AG09319 (cell line): ENCODE data around the gene NTRK1.

ENCODE experiments used
- DNase-seq: peaks from one replicate; pipeline ENCODE4 v3.0.0-alpha.2; 2010; ENCODE audit warnings: low read depth; ENCODE audit errors: extremely low read depth
- TF ChIP-seq, protein P1 (sequence below): IDR thresholded peaks from 2 replicates; pipeline ENCODE4 v1.5.1; 2011; ENCODE audit warnings: low read depth, mild to moderate bottlenecking, inconsistent platforms, low read length, moderate library complexity

The NTRK1 gene

DNA sequence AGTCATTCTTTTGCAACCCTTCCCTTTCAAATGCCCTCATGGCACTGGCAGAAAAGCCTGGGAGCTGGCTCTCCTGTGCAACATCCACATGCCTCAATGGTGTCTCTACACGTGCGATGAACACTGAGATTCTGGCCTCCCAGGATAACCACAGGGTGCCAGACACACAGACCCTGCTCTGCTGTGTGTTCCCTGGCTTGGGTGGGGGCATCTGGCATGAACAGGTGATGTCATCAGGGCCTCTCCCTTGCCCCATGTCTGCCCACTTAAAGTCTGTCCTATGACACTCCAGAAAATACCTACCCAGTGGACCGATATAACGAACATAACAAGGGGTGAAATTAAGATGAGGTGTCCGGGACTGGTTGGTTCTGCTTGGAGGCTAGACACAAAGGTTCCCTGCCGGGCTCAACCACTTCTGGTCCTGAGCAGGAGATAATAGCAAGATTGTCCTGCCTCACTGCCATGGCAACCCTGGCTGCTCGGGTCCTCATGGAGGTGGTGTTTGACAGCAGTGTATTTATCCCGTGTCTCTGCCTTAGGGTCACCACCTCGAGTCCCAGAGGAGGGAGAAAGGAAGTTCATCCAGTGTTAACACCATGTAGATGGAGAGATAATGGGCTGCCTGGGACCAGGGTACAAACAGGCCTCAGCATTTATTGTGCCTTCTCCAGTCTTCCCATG, 21.1 kb upstream of the NTRK1 start:
- no peak for DNase-seq
- TF ChIP-seq, protein P1, sequence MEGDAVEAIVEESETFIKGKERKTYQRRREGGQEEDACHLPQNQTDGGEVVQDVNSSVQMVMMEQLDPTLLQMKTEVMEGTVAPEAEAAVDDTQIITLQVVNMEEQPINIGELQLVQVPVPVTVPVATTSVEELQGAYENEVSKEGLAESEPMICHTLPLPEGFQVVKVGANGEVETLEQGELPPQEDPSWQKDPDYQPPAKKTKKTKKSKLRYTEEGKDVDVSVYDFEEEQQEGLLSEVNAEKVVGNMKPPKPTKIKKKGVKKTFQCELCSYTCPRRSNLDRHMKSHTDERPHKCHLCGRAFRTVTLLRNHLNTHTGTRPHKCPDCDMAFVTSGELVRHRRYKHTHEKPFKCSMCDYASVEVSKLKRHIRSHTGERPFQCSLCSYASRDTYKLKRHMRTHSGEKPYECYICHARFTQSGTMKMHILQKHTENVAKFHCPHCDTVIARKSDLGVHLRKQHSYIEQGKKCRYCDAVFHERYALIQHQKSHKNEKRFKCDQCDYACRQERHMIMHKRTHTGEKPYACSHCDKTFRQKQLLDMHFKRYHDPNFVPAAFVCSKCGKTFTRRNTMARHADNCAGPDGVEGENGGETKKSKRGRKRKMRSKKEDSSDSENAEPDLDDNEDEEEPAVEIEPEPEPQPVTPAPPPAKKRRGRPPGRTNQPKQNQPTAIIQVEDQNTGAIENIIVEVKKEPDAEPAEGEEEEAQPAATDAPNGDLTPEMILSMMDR: no peak

DNA sequence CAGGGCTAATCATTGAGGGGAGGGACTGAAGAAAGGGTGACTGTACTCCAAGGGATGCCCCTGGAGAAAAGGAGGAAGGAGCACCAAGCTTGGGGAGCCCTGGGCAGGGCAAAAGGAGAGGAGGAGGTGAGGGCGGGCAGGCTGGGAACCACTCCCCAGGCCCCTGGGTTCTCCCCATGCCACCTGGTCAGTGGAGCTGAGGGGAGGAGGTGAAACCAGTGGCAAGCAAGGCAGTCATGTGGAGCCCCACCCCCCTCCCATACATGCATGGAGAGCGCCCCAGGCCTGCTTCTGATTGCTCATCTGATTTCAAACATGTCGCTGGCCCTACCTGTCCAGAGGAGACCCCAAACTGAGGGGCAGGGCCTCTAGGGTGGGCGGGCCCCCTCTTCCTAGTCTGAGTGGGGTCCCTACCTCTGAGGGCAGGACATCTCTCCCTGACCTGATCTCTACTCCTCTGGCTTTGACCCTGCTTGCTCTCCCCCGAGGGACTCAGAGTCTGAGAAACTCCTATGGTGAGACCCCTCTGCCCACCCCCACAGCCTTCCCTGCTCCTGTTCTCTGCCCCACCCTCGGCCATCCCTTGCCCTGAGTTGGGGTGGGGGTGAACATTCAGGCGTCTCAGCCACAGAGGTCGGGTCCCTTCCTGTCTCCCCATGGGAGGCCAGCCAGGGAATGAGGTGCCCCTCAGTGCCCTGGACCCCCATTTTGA, 20.3 kb upstream of the NTRK1 start:
- no peak for DNase-seq
- TF ChIP-seq, protein P1: no peak

DNA sequence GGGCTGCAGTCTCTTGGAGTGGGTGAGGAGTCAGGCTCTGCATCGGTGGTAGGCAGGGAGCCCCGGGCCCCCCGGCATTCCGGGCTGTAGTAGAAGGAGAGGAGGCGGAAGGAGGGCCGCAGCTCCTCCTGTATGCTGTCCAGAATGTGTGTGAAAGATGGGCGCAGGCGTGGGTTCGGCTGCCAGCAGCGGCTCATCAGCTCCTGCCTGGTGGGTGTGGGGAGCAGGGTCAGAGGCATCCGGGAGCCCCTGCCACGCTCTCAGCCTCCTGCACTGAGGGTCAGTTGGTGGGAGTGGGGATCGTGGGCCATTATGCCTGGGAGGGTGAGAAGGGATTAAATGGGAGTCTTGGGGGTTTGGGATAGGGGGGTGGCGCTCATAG, 19.8 kb upstream of the NTRK1 start:
- TF ChIP-seq, protein P1: no peak
- DNase-seq: no peak

DNA sequence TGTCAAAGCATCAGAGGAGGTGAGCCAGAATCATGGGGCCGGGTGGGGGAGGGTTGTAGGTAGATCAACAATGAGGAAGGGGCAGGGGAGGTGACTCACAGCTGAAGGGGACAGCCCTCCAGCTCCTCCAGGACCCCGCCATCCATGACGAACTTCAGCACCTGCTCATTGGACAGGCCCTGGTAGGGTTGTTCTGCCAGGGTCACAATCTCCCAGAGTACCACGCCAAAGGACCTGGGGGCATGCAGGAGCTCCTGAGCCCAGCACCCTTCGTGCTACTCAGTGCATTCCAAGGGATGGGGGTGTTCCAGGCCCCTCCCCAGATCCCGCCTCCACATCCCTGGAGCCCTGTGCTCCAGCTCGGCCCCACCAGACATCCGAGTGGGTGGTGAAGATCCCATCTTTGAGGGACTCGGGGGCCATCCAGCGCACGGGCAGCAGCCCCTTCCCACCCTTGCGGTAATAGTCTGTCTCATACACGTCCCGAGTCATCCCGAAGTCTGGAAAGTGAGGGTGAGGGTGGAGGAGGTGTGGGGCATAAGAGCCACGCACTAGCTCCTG, 19.3 kb upstream of the NTRK1 start:
- DNase-seq: no peak
- TF ChIP-seq, protein P1: no peak

DNA sequence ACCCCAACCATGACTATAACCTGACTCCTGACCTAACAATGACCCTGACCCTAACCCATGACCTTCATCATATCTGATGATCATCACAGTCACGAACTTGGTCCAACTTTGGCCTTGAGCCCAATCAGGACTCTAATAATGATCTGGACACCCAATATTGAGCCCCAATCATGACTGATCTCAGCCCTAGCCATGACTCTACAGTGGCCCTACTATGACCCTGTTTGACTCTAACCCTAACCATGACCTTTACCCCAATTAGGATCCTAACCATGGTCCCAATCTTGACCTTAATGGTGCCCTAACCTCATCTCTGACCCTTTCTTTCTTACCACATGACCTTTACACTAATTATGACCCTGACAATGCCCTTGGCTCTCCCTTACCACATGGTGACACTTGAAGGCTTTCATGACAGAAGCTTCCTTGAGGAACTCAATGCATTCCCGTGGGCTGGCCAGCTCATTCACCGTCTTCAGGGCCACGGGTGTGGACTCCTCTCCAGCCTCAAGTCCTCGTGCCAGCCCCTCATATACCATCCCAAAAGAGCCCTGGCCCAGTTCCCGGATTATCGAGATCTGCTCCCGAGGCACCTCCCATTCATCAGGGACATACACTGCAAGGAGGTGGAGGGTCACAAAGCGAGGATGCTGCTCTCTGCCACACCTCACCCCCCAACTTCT, 17.9 kb upstream of the NTRK1 start:
- TF ChIP-seq, protein P1: no peak
- DNase-seq: no peak

DNA sequence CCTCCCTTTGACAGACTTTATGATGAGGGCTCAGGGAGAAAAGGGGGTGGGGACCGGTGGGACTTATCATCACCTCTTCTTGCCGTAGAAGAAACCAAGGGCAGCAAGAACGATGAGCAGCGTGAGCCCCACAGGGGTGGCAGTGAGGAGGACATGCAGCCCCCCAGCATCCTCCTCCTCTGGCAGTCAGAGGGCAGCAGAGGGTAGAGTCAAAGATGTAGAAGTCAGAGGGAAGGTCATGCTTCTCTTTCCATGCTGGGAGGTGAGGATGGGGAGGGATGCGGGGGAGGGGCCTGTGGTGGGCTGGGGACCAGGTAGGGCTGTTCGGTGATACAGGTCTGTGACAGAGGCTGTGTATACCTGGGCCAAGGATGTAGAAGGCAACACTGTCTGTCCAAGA, 16.6 kb upstream of the NTRK1 start:
- TF ChIP-seq, protein P1: no peak
- no peak for DNase-seq

DNA sequence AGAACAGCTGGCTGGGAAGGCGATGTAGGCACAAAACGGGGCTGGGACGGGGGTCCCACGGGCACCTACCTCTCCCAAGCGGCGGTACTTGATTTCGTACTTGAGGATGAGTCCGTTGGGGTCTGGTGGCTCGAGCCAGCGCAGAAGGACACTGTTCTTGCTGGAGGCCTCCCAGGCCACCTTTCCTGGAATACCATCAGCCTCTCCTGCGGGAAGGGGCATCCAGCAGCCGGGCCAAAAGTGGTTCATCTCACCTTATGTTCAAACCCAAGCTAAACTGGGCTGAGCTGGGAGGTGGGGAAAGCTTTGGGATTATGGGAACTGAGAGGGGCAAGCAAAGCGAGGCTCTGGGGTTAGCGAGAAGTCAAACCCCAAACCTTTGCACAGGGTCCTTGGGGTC, 16.0 kb upstream of the NTRK1 start:
- TF ChIP-seq, protein P1: no peak
- no peak for DNase-seq
